DMS 273 (cell line): Measurements from ENCODE around the gene FOXO3B.
"Not testable (repeated sequence)": the region's sequence is repeated elsewhere in the genome, so short reads cannot be mapped to it uniquely, and the experiment has no call there.

Source experiments
- DNase-seq: peaks from one replicate; lab custom pipeline; 2025; ENCODE audit not compliant: unreplicated experiment; lab: John Stamatoyannopoulos, UW

FOXO3B gene

DNA sequence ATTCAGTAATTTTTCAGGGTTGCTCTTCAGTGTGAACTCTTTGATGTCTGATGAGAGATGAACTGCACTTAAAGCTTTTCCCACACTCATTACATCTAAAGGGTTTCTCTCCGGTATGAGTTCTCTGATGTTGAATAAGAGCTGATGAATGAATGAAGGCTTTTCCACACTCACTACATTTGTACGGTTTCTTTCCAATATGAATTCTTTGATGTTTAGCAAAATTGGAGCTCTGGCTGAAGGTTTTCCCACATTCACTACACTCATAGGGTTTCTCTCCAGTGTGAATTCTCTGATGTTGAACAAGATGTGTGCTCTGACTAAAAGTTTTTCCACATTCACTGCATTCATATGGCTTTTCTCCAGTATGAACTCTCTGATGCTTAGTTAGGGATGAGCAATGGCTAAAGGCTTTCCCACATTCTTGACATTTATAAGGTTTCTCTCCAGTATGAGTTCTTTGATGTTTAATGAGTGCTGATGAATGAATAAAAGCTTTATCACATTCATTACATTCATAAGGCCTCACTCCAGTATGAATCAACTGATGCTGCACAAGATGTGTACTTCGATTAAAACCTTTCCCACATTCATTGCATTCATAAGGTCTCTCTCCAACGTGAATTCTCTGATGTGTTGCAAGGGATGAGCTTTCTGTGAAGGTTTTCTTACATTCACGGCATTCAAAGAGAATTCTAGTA lies 20.0 kb downstream of the FOXO3B start:
- DNase-seq = not testable (repeated sequence)

DNA sequence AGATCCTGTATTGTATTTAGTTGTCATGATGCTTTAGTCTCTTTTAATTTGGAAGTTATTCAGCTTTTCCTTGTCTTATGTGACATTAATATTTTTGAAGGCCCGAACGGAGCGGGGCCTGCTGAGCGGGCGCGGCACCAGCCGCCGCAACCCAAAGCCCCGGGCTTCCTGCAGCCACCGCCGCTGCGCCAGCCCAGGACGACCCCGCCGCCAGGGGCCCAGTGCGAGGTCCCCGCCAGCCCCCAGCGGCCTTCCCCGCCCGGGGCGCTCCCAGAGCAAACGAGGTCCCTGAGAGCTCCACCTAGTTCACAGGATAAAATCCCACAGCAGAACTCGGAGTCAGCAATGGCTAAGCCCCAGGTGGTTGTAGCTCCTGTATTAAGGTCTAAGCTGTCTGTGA lies 32.0 kb downstream of the FOXO3B start:
- not testable (repeated sequence) for DNase-seq

DNA sequence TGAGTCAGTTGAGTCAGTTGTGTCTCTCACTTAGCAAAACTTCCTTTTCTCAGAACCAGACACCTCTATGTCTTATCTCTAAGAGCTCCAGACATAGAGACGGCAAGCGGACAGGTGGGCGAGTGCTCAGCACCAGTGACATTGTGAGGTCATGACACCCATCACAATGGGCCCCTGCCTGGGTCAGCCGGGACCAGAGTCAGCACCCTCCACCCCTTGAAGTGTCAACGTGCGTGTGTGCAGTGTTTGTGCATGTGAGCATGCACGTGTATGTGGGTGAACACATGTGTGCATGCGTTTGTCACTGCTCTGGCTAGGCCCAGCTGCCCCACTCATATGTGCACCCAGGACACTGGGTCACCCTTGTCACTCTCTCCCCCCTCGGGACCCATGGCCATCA lies 37.8 kb downstream of the FOXO3B start, which contains the start of gene TBC1D28:
TBC1D28 (minus strand) TSS at position 101 of the 400 bp plus-strand sequence. CDS start 3,039 bp downstream, outside the sequence.
- DNase-seq = not testable (repeated sequence)

DNA sequence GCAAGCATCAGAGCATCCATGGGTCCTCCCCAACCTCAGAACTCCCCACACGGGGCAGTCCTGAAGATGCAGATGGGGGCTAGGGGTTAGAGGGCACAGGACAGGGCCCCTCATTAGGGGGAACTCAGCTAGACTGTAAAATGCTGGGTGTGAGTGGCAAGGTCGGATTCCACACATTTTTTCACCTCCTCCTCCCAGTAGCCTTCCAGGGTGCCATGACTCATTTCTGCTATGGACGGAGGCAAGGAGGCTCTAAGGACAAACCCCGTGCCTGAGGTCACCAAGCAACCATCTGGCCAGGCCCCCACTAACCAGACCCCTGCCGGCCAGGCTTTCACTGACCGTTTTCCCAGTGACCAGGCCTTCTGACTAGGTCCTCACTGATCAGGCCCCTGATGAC lies 39.0 kb downstream of the FOXO3B start:
- DNase-seq = not testable (repeated sequence)

DNA sequence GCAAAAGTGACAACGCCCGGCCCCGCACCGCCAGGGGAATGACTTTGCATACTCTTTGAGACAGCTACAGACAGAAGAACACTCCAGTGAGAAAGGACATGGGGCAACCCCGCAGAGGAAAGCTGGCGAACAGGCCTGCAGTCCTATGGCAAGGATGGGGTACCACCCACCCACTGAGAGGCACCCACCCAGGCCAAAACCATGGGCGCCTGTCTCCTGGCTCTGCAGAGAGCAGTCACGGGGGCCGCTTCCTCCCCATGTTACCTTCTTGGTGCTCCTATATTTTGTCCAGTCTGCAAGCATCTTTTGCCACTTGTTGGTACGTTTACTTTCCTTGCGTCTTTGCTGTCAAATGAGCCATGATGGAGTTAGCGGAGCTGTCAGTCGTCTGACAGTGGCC lies 43.8 kb downstream of the FOXO3B start:
- DNase-seq = not testable (repeated sequence)

DNA sequence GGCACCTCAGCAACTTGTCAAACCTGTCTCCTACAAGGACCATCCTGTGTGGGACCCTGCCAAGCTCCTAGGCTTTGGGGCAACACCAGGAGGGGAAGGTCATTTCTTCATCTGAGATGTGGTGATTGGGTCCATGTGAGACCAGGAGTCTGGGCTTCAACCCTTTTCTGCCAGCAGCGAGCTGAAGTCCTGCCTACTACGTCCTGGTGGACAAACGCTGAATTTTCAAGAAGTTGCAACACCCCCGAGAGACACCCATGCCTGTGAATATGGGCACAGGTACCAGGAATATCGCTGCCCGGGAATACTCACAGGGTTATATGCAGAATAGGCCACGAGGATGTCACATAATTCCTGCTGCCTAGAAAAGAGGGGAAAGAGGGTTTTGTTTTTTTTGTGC lies 45.9 kb downstream of the FOXO3B start:
- DNase-seq = peak; percentile 7

DNA sequence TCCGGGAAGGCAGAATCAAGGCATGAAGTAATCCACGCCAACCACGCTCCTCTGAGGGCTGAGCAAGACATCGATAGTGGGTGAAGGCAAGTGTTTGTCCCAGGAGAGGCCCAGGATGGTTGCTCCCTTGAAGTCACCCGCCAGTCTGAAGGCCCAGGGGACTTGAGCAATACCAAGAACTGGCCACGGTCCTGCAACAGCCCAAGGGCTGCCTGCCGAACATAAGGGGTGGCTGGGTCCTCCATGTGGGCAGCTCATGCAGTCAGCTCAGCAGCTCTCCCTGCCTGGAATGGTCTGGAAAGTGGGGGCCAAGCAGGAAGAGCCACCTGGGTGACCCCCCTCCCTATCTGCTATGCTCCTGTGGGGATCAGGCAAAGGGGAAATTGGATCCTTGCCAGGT lies 46.3 kb downstream of the FOXO3B start:
- DNase-seq = not testable (repeated sequence)

DNA sequence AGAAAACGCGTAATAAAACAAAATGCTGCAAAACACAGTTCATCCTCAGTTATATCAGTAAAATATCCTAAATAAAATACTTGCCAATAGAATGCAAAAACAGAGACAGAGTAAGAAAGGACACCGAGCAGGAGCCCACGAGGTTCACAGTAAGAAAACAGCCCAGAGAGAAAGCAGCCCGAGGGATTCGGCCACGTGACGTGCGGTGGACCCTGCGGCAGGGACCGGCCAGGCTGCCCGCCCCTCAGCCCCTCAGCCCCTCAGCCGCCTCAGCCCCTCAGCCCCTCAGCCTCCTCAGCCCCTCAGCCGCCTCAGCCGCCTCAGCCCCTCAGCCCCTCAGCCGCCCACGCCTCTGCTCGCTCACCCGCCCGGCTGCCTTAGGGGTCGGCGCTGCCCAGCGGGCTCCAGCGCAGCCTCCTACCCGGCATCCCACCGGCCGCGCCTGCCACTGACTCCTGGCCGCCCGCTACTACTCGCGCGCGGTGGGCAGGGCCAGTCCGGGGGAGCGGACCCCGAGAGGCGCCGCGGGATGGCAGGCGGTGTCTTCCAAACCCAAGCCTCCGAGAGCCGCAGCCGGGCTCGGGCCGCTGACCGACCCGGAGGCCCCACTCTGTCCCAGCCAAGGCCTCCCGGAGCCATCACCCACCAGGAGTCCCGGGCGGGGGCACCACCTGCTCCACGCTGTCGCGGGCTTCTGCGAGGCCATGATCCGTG lies 47.4 kb downstream of the FOXO3B start:
- peak; percentile 14 for DNase-seq
